H1 (cell line): ENCODE results near the gene LTBP3. TPM values are rescaled to one million over a fixed set of nuclear protein-coding genes. Genes with fewer than 3 reads are reported as not detected.

ENCODE experiments used
- BACH1 ChIP-seq: IDR thresholded peaks from 2 replicates; pipeline ENCODE4 v1.6.1; 2012; ENCODE audit warnings: low read length, improper control_type of control experiment
- CBX8 ChIP-seq: fragments of 300-800, 300-1000 bp; sonication (generic); IDR thresholded peaks from 2 replicates; pipeline ENCODE4 v1.7.1; 2016; ENCODE audit warnings: low read depth, low read length, borderline replicate concordance
- CHD1 ChIP-seq: IDR thresholded peaks from 2 replicates; pipeline ENCODE4 v1.6.1; 2012; ENCODE audit warnings: low read depth, low read length, improper control_type of control experiment
- CHD2 ChIP-seq: IDR thresholded peaks from 2 replicates; pipeline ENCODE4 v1.6.1; 2012; ENCODE audit warnings: low read length, improper control_type of control experiment
- EGR1 ChIP-seq: IDR thresholded peaks from 2 replicates; pipeline ENCODE4 v1.6.1; 2011; ENCODE audit warnings: low read depth, low read length, borderline replicate concordance
- FOSL1 ChIP-seq: IDR thresholded peaks from 2 replicates; pipeline ENCODE4 v1.6.1; 2011; ENCODE audit warnings: mild to moderate bottlenecking, low read depth, low read length, moderate library complexity; ENCODE audit not compliant: insufficient read depth
- KDM4A ChIP-seq: IDR thresholded peaks from one replicate; pipeline ENCODE4 v1.7.1; 2012; ENCODE audit warnings: low read depth, mild to moderate bottlenecking, moderate library complexity, low read length, inconsistent platforms; ENCODE audit not compliant: severe bottlenecking
- MAX ChIP-seq: IDR thresholded peaks from 2 replicates; pipeline ENCODE4 v1.6.1; 2012; ENCODE audit warnings: inconsistent platforms
- NANOG ChIP-seq: IDR thresholded peaks from 2 replicates; pipeline ENCODE4 v1.6.1; 2011; ENCODE audit warnings: low read length, low read depth, mild to moderate bottlenecking, inconsistent platforms; ENCODE audit not compliant: insufficient read depth, poor library complexity, severe bottlenecking
- PHF8 ChIP-seq: fragments of 200-600 bp; sonication (generic); conservative IDR thresholded peaks from 2 replicates; pipeline ENCODE4 v1.7.1; 2012; ENCODE audit warnings: low read depth, mild to moderate bottlenecking, inconsistent platforms, low read length, moderate library complexity
- POLR2A ChIP-seq, 2 experiments: IDR thresholded peaks; 1 replicate in 1 of 2; 2 replicates in 1 of 2; pipeline ENCODE4 v1.6.1; 2011; ENCODE audit warnings: low read depth in 2 of 2, low read length in 2 of 2, mild to moderate bottlenecking in 2 of 2; ENCODE audit errors: control extremely low read depth in 1 of 2
- POLR2AphosphoS5 ChIP-seq: IDR thresholded peaks from 2 replicates; pipeline ENCODE4 v1.6.1; 2011; ENCODE audit warnings: low read depth, low read length
- RBBP5 ChIP-seq: IDR thresholded peaks from 2 replicates; pipeline ENCODE4 v1.7.1; 2012; ENCODE audit warnings: low read depth, mild to moderate bottlenecking, inconsistent platforms, low read length, moderate library complexity, borderline replicate concordance
- RNF2 ChIP-seq: fragments of 200-900, 300-1000 bp; sonication (generic); IDR thresholded peaks from 2 replicates; pipeline ENCODE4 v1.7.1; 2016; ENCODE audit warnings: borderline replicate concordance, low read depth, mild to moderate bottlenecking, antibody characterized with exemption, low read length; ENCODE audit not compliant: poor library complexity, severe bottlenecking; ENCODE audit errors: missing control alignments
- SIN3A ChIP-seq, 2 experiments: IDR thresholded peaks in 1 of 2; conservative IDR thresholded peaks in 1 of 2; 2 replicates each; pipeline ENCODE4 v1.6.1; 2011 to 2012; ENCODE audit warnings: low read length in 2 of 2, improper control_type of control experiment in 1 of 2, low read depth in 1 of 2, mild to moderate bottlenecking in 1 of 2
- SUZ12 ChIP-seq: fragments of 200-600 bp; sonication (generic); IDR thresholded peaks from 2 replicates; pipeline ENCODE4 v1.6.1; 2012; ENCODE audit warnings: mild to moderate bottlenecking, inconsistent platforms, low read length, moderate library complexity, mixed read lengths
- TAF1 ChIP-seq: IDR thresholded peaks from 2 replicates; pipeline ENCODE4 v1.6.1; 2011; ENCODE audit warnings: mild to moderate bottlenecking, low read depth, low read length
- TBP ChIP-seq: IDR thresholded peaks from 2 replicates; pipeline ENCODE4 v1.6.1; 2011; ENCODE audit warnings: low read depth, low read length, improper control_type of control experiment
- YY1 ChIP-seq: IDR thresholded peaks from 2 replicates; pipeline ENCODE4 v1.6.1; 2011; ENCODE audit warnings: low read depth, mild to moderate bottlenecking, low read length
- polyA plus RNA-seq, 7 experiments: library from polyadenylated mRNA; depleted of rRNA in 3 of 7; stranded (reverse) in 5 of 7; unstranded in 2 of 7; fragments of >200 nt in 5 of 7; fragments of 200-250 nt in 2 of 7; gene quantifications; 1 replicate in 5 of 7; 2 replicates in 1 of 7; 4 replicates in 1 of 7; pipeline versions ENCODE4 v1.2.1 to v1.2.3, GENCODE V29; 2011 to 2013; ENCODE audit warnings: missing spikeins in 2 of 7, mixed read lengths in 2 of 7
- total RNA-seq: library from RNA; stranded (reverse); fragmentation: NEBNext Ultra II Directional; extraction: Animal tissue kit (Norgen Biotek cat#: 25700); gene quantifications from 2 replicates; pipeline ENCODE4 v1.2.1, GENCODE V29; 2021
- TF ChIP-seq, protein P1 (sequence below): IDR thresholded peaks from 2 replicates; pipeline ENCODE4 v1.6.1; 2011; ENCODE audit warnings: low read depth, mild to moderate bottlenecking, low read length; ENCODE audit not compliant: insufficient read depth

Gene LTBP3
- total and polyA plus RNA-seq, 2 of the 8 experiments (the other 6 are each of a cell fraction or from before 2014, with no cell fraction given), result 12.8 to 17.8 TPM

GRCh38 chr11:65606876-65607613 is 48.9 kb upstream of the LTBP3 start (continued):
- TF ChIP-seq RBBP5 (0 out of 2 replicates have a peak, but pooled peaks have one; percentile 68), SIN3A (conservative IDR thresholded peaks at IDR 0.05 in 1 of 2, IDR thresholded peaks at IDR 0.05 in 1 of 2; ENCODE audit: low read depth in 1 of 2, low read length in 2 of 2) (peak; percentile 17 to 71; a peak in 2 of 4 replicates), EGR1 (0 out of 2 replicates have a peak, but pooled peaks have one; percentile 62), KDM4A (peak; percentile 82), FOSL1 (0 out of 2 replicates have a peak, but pooled peaks have one; percentile 38), BACH1 (peak; percentile 86), YY1 (no peak), TBP (peak; percentile 38; the same call in 1 of the 2 replicates), PHF8 (no peak), CBX8 (no peak), TAF1 (no peak), POLR2AphosphoS5 (no peak), CHD1 (no peak), MAX (peak; percentile 99), NANOG (no peak), RNF2 (peak; percentile 59), SUZ12 (0 out of 2 replicates have a peak, but pooled peaks have one; percentile 13), POLR2A (IDR thresholded peaks at IDR 0.05; ENCODE audit: control extremely low read depth in 1 of 2, low read depth in 2 of 2, low read length in 2 of 2) (peak in 1 of 2 experiments; percentile 35; a peak in 1 of 3 replicates), CHD2 (no peak; the same call in 1 of the 2 replicates)
- TF ChIP-seq, protein P1, sequence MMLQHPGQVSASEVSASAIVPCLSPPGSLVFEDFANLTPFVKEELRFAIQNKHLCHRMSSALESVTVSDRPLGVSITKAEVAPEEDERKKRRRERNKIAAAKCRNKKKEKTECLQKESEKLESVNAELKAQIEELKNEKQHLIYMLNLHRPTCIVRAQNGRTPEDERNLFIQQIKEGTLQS, result no peak
- TF ChIP-seq, all 59 proteins: peak for 18
